Neuronal stem cell (in vitro differentiated cells): ENCODE results near the gene FAM20A.
"Not testable (repeated sequence)": the region's sequence is repeated elsewhere in the genome, so short reads cannot be mapped to it uniquely, and the experiment has no call there.

Source experiments
- DNase-seq: peaks from one replicate; pipeline ENCODE4 v3.0.0-alpha.2; 2013; ENCODE audit warnings: low spot score
- H2AFZ ChIP-seq: one replicate; pipeline ENCODE4 v1.6.1; 2013; ENCODE audit warnings: mild to moderate bottlenecking, low read length, inconsistent platforms
- H2AK5ac ChIP-seq: 2 replicates; pipeline ENCODE4 v1.6.1; 2013; ENCODE audit warnings: low read depth, mild to moderate bottlenecking, inconsistent platforms, low read length, moderate library complexity, mixed read lengths
- H2BK120ac ChIP-seq: 2 replicates; pipeline ENCODE4 v1.6.1; 2013; ENCODE audit warnings: low read depth, mild to moderate bottlenecking, inconsistent platforms, low read length, moderate library complexity, mixed read lengths
- H2BK12ac ChIP-seq: one replicate; pipeline ENCODE4 v1.6.1; 2013; ENCODE audit warnings: low read length, inconsistent platforms
- H2BK15ac ChIP-seq: 2 replicates; pipeline ENCODE4 v1.6.1; 2013; ENCODE audit warnings: mild to moderate bottlenecking, low read length, inconsistent platforms, mixed read lengths
- H2BK5ac ChIP-seq: one replicate; pipeline ENCODE4 v1.6.1; 2013; ENCODE audit warnings: inconsistent platforms, mild to moderate bottlenecking, low read length, moderate library complexity
- H3K14ac ChIP-seq: one replicate; pipeline ENCODE4 v1.6.1; 2013; ENCODE audit warnings: low read length, inconsistent platforms
- H3K18ac ChIP-seq: 2 replicates; pipeline ENCODE4 v1.6.1; 2013; ENCODE audit warnings: low read length, inconsistent platforms
- H3K23ac ChIP-seq: 2 replicates; pipeline ENCODE4 v1.6.1; 2013; ENCODE audit warnings: low read depth, mild to moderate bottlenecking, mixed read lengths, low read length, inconsistent platforms; ENCODE audit not compliant: poor library complexity
- H3K27ac ChIP-seq: replicated peaks from 3 replicates; pipeline ENCODE4 v1.5.1; 2013; ENCODE audit warnings: low read length, inconsistent platforms
- H3K27me3 ChIP-seq, 3 experiments: 2 replicates each; pipeline ENCODE4 v1.6.1; 2013; ENCODE audit warnings: low read length in 3 of 3, mild to moderate bottlenecking in 2 of 3, inconsistent platforms in 1 of 3, low read depth in 1 of 3, mixed read lengths in 1 of 3, moderate library complexity in 1 of 3; ENCODE audit not compliant: control insufficient read depth in 3 of 3, insufficient read depth in 3 of 3
- H3K36me3 ChIP-seq, 2 donors: replicated peaks in 1 of 2; 2 replicates each; pipeline ENCODE4 v1.6.1; 2013; ENCODE audit warnings: low read length in 2 of 2; ENCODE audit not compliant: control insufficient read depth in 2 of 2, insufficient read depth in 2 of 2
- H3K4ac ChIP-seq: 2 replicates; pipeline ENCODE4 v1.6.1; 2013; ENCODE audit warnings: inconsistent platforms, mild to moderate bottlenecking, low read length, moderate library complexity
- H3K4me1 ChIP-seq, 2 donors: 1 replicate in 1 of 2; 2 replicates in 1 of 2; pipeline ENCODE4 v1.6.1; 2013; ENCODE audit warnings: low read length in 2 of 2, low read depth in 1 of 2; ENCODE audit not compliant: control insufficient read depth in 2 of 2, insufficient read depth in 1 of 2
- H3K4me2 ChIP-seq: one replicate; pipeline ENCODE4 v1.6.1; 2013; ENCODE audit warnings: mild to moderate bottlenecking, low read length, inconsistent platforms; ENCODE audit not compliant: insufficient read depth, poor library complexity, severe bottlenecking
- H3K4me3 ChIP-seq, 2 donors: 2 replicates each; pipeline ENCODE4 v1.5.1; 2013; ENCODE audit warnings: low read length in 2 of 2, mild to moderate bottlenecking in 2 of 2, inconsistent platforms in 1 of 2, moderate library complexity in 1 of 2
- H3K79me1 ChIP-seq: one replicate; pipeline ENCODE4 v1.6.1; 2013; ENCODE audit warnings: low read depth, mild to moderate bottlenecking, inconsistent platforms, low read length, moderate library complexity
- H3K9ac ChIP-seq: one replicate; pipeline ENCODE4 v1.6.1; 2013; ENCODE audit warnings: mild to moderate bottlenecking, low read depth, low read length, inconsistent platforms; ENCODE audit not compliant: poor library complexity
- H3K9me3 ChIP-seq, 2 donors: replicated peaks in 1 of 2; 2 replicates each; pipeline versions ENCODE3 to v1.6.1; 2013; ENCODE audit warnings: low read length in 2 of 2, mild to moderate bottlenecking in 2 of 2, inconsistent platforms in 1 of 2, low read depth in 1 of 2, mixed read lengths in 1 of 2, moderate library complexity in 1 of 2; ENCODE audit not compliant: control insufficient read depth in 2 of 2, insufficient read depth in 1 of 2
- H4K8ac ChIP-seq: one replicate; pipeline ENCODE4 v1.6.1; 2013; ENCODE audit warnings: low read depth, mild to moderate bottlenecking, inconsistent platforms, low read length, moderate library complexity
- H4K91ac ChIP-seq: one replicate; pipeline ENCODE4 v1.6.1; 2013; ENCODE audit warnings: low read length, low read depth, mild to moderate bottlenecking, inconsistent platforms; ENCODE audit not compliant: poor library complexity
- WGBS, 2 donors: extraction: QIAGEN DNeasy Blood & Tissue Kit; methylation state at CpG; one replicate each; pipeline ENCODE4 v1.1.7; 2013; ENCODE audit warnings: missing lambda C conversion rate in 2 of 2, mixed read lengths in 1 of 2; ENCODE audit not compliant: insufficient read length in 2 of 2, insufficient replicate concordance in 1 of 2; ENCODE audit errors: extremely low coverage in 2 of 2; 5-methylcytosine and 5-hydroxymethylcytosine counted together

The FAM20A gene

DNA sequence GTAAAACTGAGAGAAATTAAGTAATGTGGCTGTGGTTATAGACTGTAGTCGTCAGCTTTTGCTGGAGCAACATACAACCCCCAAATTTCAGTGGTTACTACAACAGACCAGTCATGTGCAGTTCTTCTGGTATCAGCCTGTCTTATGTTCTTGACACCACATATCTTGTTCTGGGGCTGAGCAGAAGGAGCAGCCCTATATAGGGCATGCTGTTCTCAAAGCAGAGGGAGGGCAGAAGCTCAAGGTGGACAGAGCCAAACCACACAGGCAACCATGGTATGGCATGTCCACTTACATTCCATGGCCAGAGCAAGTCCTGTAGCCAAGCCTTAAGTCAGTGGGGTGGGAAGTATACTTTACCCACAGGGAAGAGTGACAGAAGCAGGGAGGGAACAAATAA is 81.3 kb downstream of the FAM20A start:
- H2BK12ac ChIP-seq = no peak overlapping the region
- H3K27ac ChIP-seq = no peak overlapping the region
- H2BK120ac ChIP-seq = no peak overlapping the region
- H3K4me1 ChIP-seq = peaks cover 0 to 4% of the 10 kb centered on the region in 2 donors
- H3K36me3 ChIP-seq = peaks cover 23 to 98% of the 10 kb centered on the region in 2 donors
- no peak overlapping the region for H4K91ac ChIP-seq
- no peak overlapping the region for H2AK5ac ChIP-seq
- no peak overlapping the region for H3K4me3 ChIP-seq
- no CpG with 5 or more reads among the region's 1 CpG for WGBS, 2 donors
- no peak overlapping the region for H2BK5ac ChIP-seq
- H3K23ac ChIP-seq = no peak overlapping the region
- H2BK15ac ChIP-seq = no peak overlapping the region
- H3K14ac ChIP-seq = no peak overlapping the region
- peaks cover 10% of the 10 kb centered on the region for H3K79me1 ChIP-seq
- H3K9ac ChIP-seq = no peak overlapping the region
- no peaks in the 10 kb centered on the region for H3K27me3 ChIP-seq
- H3K18ac ChIP-seq = no peak overlapping the region
- no peak overlapping the region for H3K4ac ChIP-seq
- H2AFZ ChIP-seq = no peak overlapping the region
- no peak overlapping the region for H4K8ac ChIP-seq
- no peak overlapping the region for H3K4me2 ChIP-seq
- no peak for DNase-seq
- H3K9me3 ChIP-seq = peaks cover 0 to 18% of the 10 kb centered on the region in 2 donors

DNA sequence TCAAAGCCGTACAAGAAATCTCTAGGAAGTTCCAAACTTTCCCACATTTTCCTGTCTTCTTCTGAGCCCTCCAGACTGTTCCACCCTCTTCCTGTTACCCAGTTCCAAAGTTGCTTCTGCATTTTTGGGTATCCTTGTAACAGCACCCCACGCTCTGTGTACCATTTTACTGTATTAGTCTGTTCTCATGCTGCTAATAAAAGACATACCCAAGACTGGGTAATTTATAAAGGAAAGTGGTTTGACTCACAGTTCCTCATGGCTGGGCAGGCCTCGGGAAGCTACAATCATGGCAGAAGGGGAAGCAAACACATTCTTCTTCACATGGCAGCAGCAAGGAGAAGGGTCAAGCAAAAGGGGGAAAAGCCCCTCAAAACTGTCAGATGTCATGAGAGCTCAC is 82.1 kb downstream of the FAM20A start:
- Histone ChIP-seq H3K36me3 (peaks cover 23 to 92% of the 10 kb centered on the region in 2 donors), H3K4me1 (peaks cover 0 to 12% of the 10 kb centered on the region in 2 donors), H3K9me3 (peaks cover 0 to 18% of the 10 kb centered on the region in 2 donors)
- H3K14ac ChIP-seq, H3K4ac ChIP-seq, H3K4me3 ChIP-seq, H4K8ac ChIP-seq, H3K18ac ChIP-seq, H2AFZ ChIP-seq, H2BK15ac ChIP-seq, H3K9ac ChIP-seq, DNase-seq, H2BK120ac ChIP-seq, H3K79me1 ChIP-seq, H3K4me2 ChIP-seq, H3K27me3 ChIP-seq, H2AK5ac ChIP-seq, H3K23ac ChIP-seq, H2BK12ac ChIP-seq, H2BK5ac ChIP-seq, H4K91ac ChIP-seq, H3K27ac ChIP-seq: not testable (repeated sequence)
- WGBS, 2 donors = no CpG with 5 or more reads among the region's 3 CpGs

DNA sequence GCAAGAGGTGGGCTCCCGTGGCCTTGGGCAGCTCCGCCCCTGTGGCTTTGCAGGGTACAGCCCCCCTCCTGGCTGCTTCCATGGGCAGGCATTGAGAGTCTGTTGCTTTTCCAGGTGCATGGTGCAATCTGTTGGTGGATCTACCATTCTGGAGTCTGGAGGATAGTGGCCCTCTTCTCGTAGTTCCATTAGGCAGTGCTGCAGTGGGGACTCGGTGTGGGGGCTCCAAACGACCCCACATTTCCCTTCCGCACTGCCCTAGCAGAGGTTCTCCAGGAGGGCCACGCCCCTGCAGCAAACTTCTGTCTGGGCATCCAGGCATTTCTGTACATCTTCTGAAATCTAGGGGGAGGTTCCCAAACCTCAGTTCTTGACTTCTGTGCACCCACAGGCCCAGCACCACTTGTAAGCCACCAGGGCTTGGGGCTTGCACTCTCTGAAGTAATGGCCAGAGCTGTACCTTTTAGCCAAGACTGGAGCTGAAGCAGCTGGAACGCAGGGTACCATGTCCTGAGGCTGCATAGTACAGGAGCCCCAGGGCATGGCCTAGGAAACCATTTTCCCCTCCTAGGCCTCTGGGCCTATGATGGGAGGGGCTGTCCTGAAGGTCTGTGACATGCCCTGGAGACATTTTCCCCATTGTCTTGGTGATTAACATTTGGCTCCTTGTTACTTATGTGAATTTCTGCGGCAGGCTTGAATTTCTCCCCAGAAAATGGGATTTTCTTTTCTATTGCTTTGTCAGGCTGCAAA is 82.9 kb downstream of the FAM20A start:
- Histone ChIP-seq H3K4me2 (no peak overlapping the region), H2BK12ac (no peak overlapping the region), H2AK5ac (no peak overlapping the region), H3K18ac (no peak overlapping the region), H4K8ac (no peak overlapping the region), H2BK5ac (no peak overlapping the region), H2BK120ac (no peak overlapping the region), H2AFZ (no peak overlapping the region), H3K9ac (no peak overlapping the region), H3K4me1 (peaks cover 0 to 17% of the 10 kb centered on the region in 2 donors), H2BK15ac (no peak overlapping the region), H3K14ac (no peak overlapping the region), H3K9me3 (peaks cover 0 to 18% of the 10 kb centered on the region in 2 donors), H3K4ac (no peak overlapping the region), H3K36me3 (peaks cover 22 to 84% of the 10 kb centered on the region in 2 donors), H3K79me1 (peaks cover 10% of the 10 kb centered on the region), H4K91ac (no peak overlapping the region), H3K23ac (no peak overlapping the region), H3K4me3 (no peak overlapping the region), H3K27me3 (no peaks in the 10 kb centered on the region), H3K27ac (no peak overlapping the region)
- WGBS, 2 donors = no CpG with 5 or more reads among the region's 9 CpGs
- DNase-seq = no peak

DNA sequence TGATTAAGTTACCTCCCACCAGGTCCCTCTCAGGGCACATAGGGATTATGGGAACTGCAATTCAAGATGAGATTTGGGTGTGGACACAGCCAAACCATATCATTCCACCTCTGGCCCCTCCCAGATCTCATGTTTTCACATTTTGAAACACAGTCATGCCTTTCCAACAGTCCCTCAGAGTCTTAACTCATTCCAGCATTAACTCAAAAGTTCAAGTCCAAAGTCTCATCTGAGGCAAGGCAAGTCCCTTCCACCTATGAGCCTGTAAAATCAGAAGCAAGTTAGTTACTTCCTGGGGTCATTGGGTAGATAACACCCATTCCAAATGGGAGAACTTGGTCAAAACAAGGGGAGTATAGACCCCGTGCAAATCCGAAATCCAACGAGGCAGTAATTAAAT is 83.6 kb downstream of the FAM20A start:
- not testable (repeated sequence) for H2BK5ac ChIP-seq, H3K4me3 ChIP-seq, H2BK120ac ChIP-seq, H2BK12ac ChIP-seq, H3K27me3 ChIP-seq, H4K91ac ChIP-seq, H3K79me1 ChIP-seq, H2BK15ac ChIP-seq, H3K4me2 ChIP-seq, H3K4ac ChIP-seq, H2AFZ ChIP-seq, H3K27ac ChIP-seq, H4K8ac ChIP-seq, H3K18ac ChIP-seq, H3K9ac ChIP-seq, H3K14ac ChIP-seq, DNase-seq, H3K23ac ChIP-seq, H2AK5ac ChIP-seq
- peaks cover 0 to 18% of the 10 kb centered on the region in 2 donors for H3K9me3 ChIP-seq
- peaks cover 20 to 78% of the 10 kb centered on the region in 2 donors for H3K36me3 ChIP-seq
- peaks cover 0 to 17% of the 10 kb centered on the region in 2 donors for H3K4me1 ChIP-seq
- WGBS, 2 donors = no CpG with 5 or more reads among the region's 3 CpGs
